B cell (primary cell): Measurements from ENCODE around the gene CACNB2. TPM values are rescaled to one million over a fixed set of nuclear protein-coding genes. Genes with fewer than 3 reads are reported as not detected.

Experiments used
- ATAC-seq: fragments of 200-7000 bp; cut with Tn5 transposase; one replicate; pipeline ENCODE4 v1.10.0; 2021; ENCODE audit warnings: low read depth, mild to moderate bottlenecking, moderate number of reproducible peaks, moderate library complexity
- CTCF ChIA-PET: fragments of 350-600 bp; sonication (Branson Sonifier 250); formaldehyde crosslinking; loops from one replicate; lab custom pipeline; 2021; ENCODE audit warnings: antibody characterized with exemption, inconsistent platforms; lab: Charles Lee
- POLR2A ChIA-PET: fragments of 350-600 bp; sonication (Branson Sonifier 250); formaldehyde crosslinking; loops from one replicate; lab custom pipeline; 2021; ENCODE audit warnings: antibody characterized with exemption; lab: Charles Lee
- DNase-seq: peaks from one replicate; pipeline ENCODE4 v3.0.0; 2013
- H2AFZ ChIP-seq: 2 replicates; pipeline ENCODE4 v1.6.1; 2012; ENCODE audit warnings: mild to moderate bottlenecking, low read depth, low read length; ENCODE audit not compliant: insufficient read depth, poor library complexity, severe bottlenecking
- H3K27ac ChIP-seq, 2 donors: 1 replicate in 1 of 2; 2 replicates in 1 of 2; pipeline ENCODE4 v1.5.1; 2012 to 2013; ENCODE audit warnings: low read length in 2 of 2, mild to moderate bottlenecking in 2 of 2, moderate library complexity in 1 of 2
- H3K27me3 ChIP-seq, 4 experiments: fragments of 200-600 bp in 1 of 4; sonication (generic) in 1 of 4; replicated peaks in 1 of 4; 1 replicate in 2 of 4; 2 replicates in 2 of 4; pipeline versions ENCODE4 v1.6.1 to v1.7.0; 2013 to 2016; ENCODE audit warnings: low read length in 3 of 4, mild to moderate bottlenecking in 2 of 4, mixed read lengths in 1 of 4, moderate library complexity in 1 of 4; ENCODE audit not compliant: insufficient read depth in 4 of 4, control insufficient read depth in 3 of 4; ENCODE audit errors: control extremely low read depth in 1 of 4
- H3K36me3 ChIP-seq, 2 experiments: replicated peaks in 1 of 2; 1 replicate in 1 of 2; 2 replicates in 1 of 2; pipeline versions ENCODE4 v1.6.1 to v1.7.1; 2013; ENCODE audit warnings: low read length in 1 of 2; ENCODE audit not compliant: insufficient read depth in 2 of 2, control insufficient read depth in 1 of 2; ENCODE audit errors: control extremely low read depth in 1 of 2, extremely low read depth in 1 of 2
- H3K4me1 ChIP-seq, 2 donors: fragments of 200-600 bp in 1 of 2; sonication (generic) in 1 of 2; 1 replicate in 1 of 2; 2 replicates in 1 of 2; pipeline versions ENCODE4 v1.5.1 to v1.6.1; 2013 to 2017; ENCODE audit warnings: low read length in 2 of 2; ENCODE audit not compliant: control insufficient read depth in 2 of 2, insufficient read depth in 2 of 2
- H3K4me2 ChIP-seq: replicated peaks from 2 replicates; pipeline ENCODE3; 2012; ENCODE audit warnings: mild to moderate bottlenecking, low read depth, low read length; ENCODE audit not compliant: poor library complexity, severe bottlenecking
- H3K4me3 ChIP-seq, 5 experiments: fragments of 200-600 bp in 1 of 5; sonication (generic) in 1 of 5; 1 replicate in 3 of 5; 2 replicates in 2 of 5; pipeline versions ENCODE4 v1.5.1 to v1.7.0; 2011 to 2016; ENCODE audit warnings: low read length in 4 of 5, mild to moderate bottlenecking in 4 of 5, low read depth in 2 of 5, control low read depth in 1 of 5, moderate library complexity in 1 of 5; ENCODE audit not compliant: insufficient read depth in 1 of 5; ENCODE audit errors: control extremely low read depth in 1 of 5, extremely low read depth in 1 of 5
- H3K79me2 ChIP-seq: fragments of 200-600 bp; sonication (generic); one replicate; pipeline ENCODE4 v1.6.0; 2016; ENCODE audit warnings: low read length; ENCODE audit not compliant: control insufficient read depth, insufficient read depth
- H3K9ac ChIP-seq: fragments of 200-600 bp; sonication (generic); 2 replicates; pipeline ENCODE4 v1.6.1; 2017; ENCODE audit warnings: mild to moderate bottlenecking, low read length, moderate library complexity
- H3K9me3 ChIP-seq, 3 donors: one replicate each; pipeline versions ENCODE4 v1.6.1 to v1.7.1; 2013; ENCODE audit warnings: low read length in 2 of 3; ENCODE audit not compliant: control insufficient read depth in 2 of 3, insufficient read depth in 1 of 3; ENCODE audit errors: control extremely low read depth in 1 of 3
- H4K20me1 ChIP-seq: 2 replicates; pipeline ENCODE4 v1.6.0; 2012; ENCODE audit warnings: mild to moderate bottlenecking, low read length; ENCODE audit not compliant: insufficient read depth, control insufficient read depth, poor library complexity, severe bottlenecking
- H3K27ac Mint-ChIP-seq: one replicate; pipeline ENCODE4 v1.8.0; 2021; ENCODE audit warnings: mixed read lengths
- H3K27me3 Mint-ChIP-seq: one replicate; pipeline ENCODE4 v1.8.0; 2021; ENCODE audit warnings: mixed read lengths
- H3K4me1 Mint-ChIP-seq: one replicate; pipeline ENCODE4 v1.8.0; 2021; ENCODE audit warnings: mixed read lengths
- H3K4me3 Mint-ChIP-seq: one replicate; pipeline ENCODE4 v1.8.0; 2021; ENCODE audit warnings: mixed read lengths
- H3K9me3 Mint-ChIP-seq: one replicate; pipeline ENCODE4 v1.8.0; 2022; ENCODE audit warnings: mixed read lengths; ENCODE audit not compliant: insufficient read depth
- CTCF ChIP-seq: fragments of 200-600 bp; IDR thresholded peaks from one replicate; pipeline ENCODE4 v1.8.0; 2022; ENCODE audit warnings: antibody characterized with exemption, mild to moderate bottlenecking
- EZH2 ChIP-seq: IDR thresholded peaks from 2 replicates; pipeline ENCODE4 v1.6.1; 2012; ENCODE audit warnings: borderline replicate concordance, low read depth, mild to moderate bottlenecking, moderate library complexity, low read length; ENCODE audit not compliant: insufficient read depth, poor library complexity, severe bottlenecking
- WGBS: methylation state at CpG from one replicate; pipeline ENCODE4 v1.1.5; 2013; ENCODE audit warnings: missing lambda C conversion rate; ENCODE audit not compliant: insufficient coverage; 5-methylcytosine and 5-hydroxymethylcytosine counted together
- intact Hi-C: fragments of 100-400 bp; cut with micrococcal nuclease; formaldehyde crosslinking; loops from one replicate; pipeline ENCODE4 v1.10.0; 2022
- polyA plus RNA-seq: library from polyadenylated mRNA; depleted of rRNA; stranded (reverse); fragments of >200 nt; gene quantifications from 2 replicates; pipeline ENCODE4 v1.2.3, GENCODE V29; 2012
- total RNA-seq, 2 donors: library from RNA; stranded (reverse); fragments of 120-200 nt in 1 of 2; gene quantifications; 1 replicate in 1 of 2; 2 replicates in 1 of 2; pipeline versions ENCODE4 v1.2.3 to v1.2.4, GENCODE V29; 2013 to 2022

CACNB2 gene
- total and polyA plus RNA-seq, 2 donors (not counting 1 experiment from before 2014, with no cell fraction given) = not detected

GRCh38 chr10:18332484-18332883 lies 192.3 kb downstream of the CACNB2 start:
- ATAC-seq = no peak

GRCh38 chr10:18333621-18334020 lies 193.4 kb downstream of the CACNB2 start:
- Histone ChIP-seq H3K27ac (no peak overlapping the region), H3K9me3 (no peaks in the 10 kb centered on the region), H3K4me3 (no peak overlapping the region), H2AFZ (no peak overlapping the region), H3K79me2 (no peaks in the 10 kb centered on the region), H3K4me1 (no peaks in the 10 kb centered on the region), H3K36me3 (no peaks in the 10 kb centered on the region), H3K4me2 (no peak overlapping the region), H4K20me1 (no peaks in the 10 kb centered on the region), H3K27me3 (no peaks in the 10 kb centered on the region), H3K9ac (no peak overlapping the region)
- no CpG with 5 or more reads among the region's 5 CpGs for WGBS
- DNase-seq (no peak), ATAC-seq (no peak)
- Mint-ChIP-seq H3K4me1 (no peaks in the 10 kb centered on the region), H3K9me3 (no peaks in the 10 kb centered on the region), H3K27me3 (no peaks in the 10 kb centered on the region), H3K27ac (no peak overlapping the region), H3K4me3 (no peak overlapping the region)
- ChIA-PET POLR2A (no interaction called here), CTCF (no interaction called here)
- TF ChIP-seq EZH2 = no peak
- no peak for TF ChIP-seq CTCF
- intact Hi-C loops = no loop called here

More at GRCh38 chr10:18332484-18332883, 192.3 kb downstream of the CACNB2 start:
- H3K4me1 Mint-ChIP-seq = no peaks in the 10 kb centered on the region
- H3K9me3 Mint-ChIP-seq = no peaks in the 10 kb centered on the region
- ChIA-PET POLR2A (no interaction called here), CTCF (no interaction called here)
- H3K9ac ChIP-seq = no peak overlapping the region
- H3K27ac ChIP-seq = no peak overlapping the region
- H3K36me3 ChIP-seq = no peaks in the 10 kb centered on the region
- H2AFZ ChIP-seq = no peak overlapping the region
- H3K79me2 ChIP-seq = no peaks in the 10 kb centered on the region
- TF ChIP-seq CTCF (no peak), EZH2 (no peak)
- H3K4me3 Mint-ChIP-seq = no peak overlapping the region
- peaks cover 0 to 4% (median 0%) of the 10 kb centered on the region in 4 experiments for H3K27me3 ChIP-seq
- no CpG with 5 or more reads among the region's 1 CpG for WGBS
- no peak overlapping the region for H3K27ac Mint-ChIP-seq
- no peaks in the 10 kb centered on the region for H3K27me3 Mint-ChIP-seq
- H3K4me2 ChIP-seq = no peak overlapping the region
- no peak for DNase-seq
- intact Hi-C loops = no loop called here
- no peaks in the 10 kb centered on the region for H3K4me1 ChIP-seq
- no peaks in the 10 kb centered on the region for H4K20me1 ChIP-seq
- H3K9me3 ChIP-seq = no peaks in the 10 kb centered on the region
- H3K4me3 ChIP-seq = no peak overlapping the region
